CD4-positive, alpha-beta T cell treated with Interleukin-6 for 4 hours (primary cell): ENCODE measurements around the gene CRNKL1.
"Not testable (repeated sequence)": the region's sequence is repeated elsewhere in the genome, so short reads cannot be mapped to it uniquely, and the experiment has no call there.

Experiments
- DNase-seq: peaks from one replicate; pipeline ENCODE4 v3.0.0-alpha.2; 2020; ENCODE audit warnings: mixed read lengths

Gene CRNKL1

DNA sequence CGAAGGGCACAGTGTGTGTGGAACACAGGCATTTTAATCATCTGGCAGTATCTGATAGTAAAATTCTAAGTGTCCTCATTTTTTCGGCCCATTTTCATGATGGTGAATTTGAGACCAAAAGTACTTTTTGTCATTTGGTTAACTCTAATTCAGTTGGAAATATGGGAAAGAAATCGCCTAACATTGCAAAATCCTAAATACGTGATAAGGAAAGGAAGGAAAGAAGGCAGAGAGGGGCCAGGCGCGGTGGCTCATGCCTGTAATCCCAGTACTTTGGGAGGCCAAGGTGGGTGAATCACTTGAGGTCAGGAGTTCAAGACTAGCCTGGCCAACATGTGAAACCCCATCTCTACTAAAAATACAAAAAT, 48.3 kb downstream of the CRNKL1 start:
- DNase-seq = not testable (repeated sequence)

DNA sequence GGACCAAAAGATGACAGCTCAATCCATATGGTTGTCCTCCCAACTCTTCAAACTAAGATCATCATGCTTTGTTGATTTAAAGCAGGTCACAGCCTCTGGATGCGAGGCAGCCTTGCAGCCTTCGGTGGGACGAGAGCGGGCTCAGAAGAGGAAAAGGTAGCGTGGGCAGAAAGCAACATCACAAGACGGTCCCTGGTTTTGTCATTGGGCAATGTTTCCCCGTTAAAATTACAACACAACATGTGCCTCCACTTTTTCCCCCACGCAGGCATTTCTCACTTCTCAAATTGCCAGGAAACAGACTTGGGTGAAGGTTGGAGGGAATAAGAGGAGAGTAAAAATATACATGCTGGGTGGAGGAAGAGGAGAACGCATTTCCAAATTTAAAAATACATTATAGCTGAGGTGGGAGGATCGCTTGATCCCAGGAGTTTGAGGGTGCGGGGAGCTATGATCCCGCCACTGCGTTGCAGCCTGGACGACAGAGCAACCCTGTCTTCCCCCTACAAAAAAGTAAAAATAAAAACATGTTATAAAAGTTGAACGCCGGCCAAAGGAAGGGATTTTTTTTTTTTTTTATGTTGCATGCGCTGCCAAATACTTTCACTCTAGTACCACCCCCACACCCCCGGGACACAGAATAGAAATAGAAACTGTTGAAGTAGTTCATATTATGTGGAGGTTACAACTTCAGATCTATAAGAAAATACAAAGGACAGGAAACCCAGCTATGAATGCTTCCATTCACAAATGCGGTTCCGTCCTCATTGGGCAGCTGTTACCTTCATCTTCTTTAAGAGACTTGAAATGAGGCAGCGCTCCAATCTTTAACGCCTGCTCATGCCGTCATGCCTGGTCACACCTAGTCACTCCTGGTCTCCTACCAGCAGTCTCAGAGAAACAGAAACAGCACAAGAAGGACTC, 49.0 kb downstream of the CRNKL1 start:
- DNase-seq = peak; percentile 2

DNA sequence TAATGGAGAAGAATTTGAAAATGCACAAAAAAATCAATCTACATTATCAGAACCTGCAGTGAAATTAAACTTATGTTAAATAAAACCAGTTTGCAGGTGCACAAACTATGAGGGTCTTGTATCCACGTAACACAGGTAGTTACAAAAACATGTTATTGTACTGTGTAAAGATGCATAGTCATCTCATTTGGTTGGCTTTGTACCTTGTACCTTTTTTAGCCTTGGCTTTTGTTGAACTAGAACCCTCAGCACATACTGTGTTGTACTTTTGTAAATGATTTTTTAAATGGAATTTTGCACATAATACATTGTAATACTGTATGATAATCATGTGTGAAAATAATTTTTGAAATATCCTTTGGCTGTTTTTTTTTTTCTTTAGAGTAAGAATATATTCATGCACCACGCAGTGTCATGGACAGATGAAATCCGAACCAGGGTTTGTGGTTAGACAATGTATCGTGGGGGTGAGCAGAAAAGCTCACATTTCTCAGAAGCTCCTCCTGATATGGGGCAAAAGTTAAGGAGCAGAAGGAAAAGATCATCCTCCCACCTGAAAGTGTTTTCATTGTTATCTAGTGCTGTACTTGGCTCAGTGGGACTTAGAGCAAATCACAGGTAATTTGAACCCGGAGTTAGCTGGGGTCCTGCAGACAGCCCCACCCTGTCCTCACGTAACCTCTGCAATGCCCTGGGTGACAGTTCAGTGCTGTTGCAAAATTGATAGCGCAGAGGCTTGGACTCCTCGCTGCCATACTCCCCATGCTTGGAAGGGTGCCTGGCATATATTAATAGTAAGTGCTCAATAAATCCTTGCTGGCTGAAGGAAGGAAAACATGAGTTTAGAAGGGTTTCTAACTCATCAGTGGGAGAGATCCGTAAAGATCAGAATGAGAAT, 49.9 kb downstream of the CRNKL1 start:
- no peak for DNase-seq

DNA sequence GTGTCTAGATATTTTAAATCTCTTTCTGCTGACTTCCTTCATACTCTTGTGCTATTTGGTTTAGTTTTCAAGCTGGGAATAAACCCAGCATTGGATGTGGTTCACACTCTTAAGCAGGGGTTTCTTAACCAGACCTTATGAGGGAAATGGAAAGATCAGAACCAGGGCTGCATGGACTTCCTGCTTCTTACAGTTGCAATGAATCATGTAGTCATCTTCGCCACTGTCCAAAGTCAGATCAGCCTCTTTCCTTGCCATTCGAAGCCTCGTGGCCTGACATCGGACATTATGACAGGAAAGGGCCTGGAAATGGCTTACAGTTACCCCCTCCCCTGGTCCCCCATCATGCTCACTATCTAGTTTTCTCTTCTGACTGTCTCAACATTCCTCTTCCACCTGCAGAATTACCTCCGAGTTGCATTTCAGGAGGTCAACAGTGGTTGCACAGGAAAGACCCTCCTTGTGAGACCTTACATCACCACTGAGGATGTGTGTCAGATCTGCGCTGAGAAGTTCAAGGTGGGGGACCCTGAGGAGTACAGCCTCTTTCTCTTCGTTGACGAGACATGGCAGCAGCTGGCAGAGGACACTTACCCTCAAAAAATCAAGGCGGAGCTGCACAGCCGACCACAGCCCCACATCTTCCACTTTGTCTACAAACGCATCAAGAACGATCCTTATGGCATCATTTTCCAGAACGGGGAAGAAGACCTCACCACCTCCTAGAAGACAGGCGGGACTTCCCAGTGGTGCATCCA, 51.9 kb downstream of the CRNKL1 start:
- DNase-seq = no peak

DNA sequence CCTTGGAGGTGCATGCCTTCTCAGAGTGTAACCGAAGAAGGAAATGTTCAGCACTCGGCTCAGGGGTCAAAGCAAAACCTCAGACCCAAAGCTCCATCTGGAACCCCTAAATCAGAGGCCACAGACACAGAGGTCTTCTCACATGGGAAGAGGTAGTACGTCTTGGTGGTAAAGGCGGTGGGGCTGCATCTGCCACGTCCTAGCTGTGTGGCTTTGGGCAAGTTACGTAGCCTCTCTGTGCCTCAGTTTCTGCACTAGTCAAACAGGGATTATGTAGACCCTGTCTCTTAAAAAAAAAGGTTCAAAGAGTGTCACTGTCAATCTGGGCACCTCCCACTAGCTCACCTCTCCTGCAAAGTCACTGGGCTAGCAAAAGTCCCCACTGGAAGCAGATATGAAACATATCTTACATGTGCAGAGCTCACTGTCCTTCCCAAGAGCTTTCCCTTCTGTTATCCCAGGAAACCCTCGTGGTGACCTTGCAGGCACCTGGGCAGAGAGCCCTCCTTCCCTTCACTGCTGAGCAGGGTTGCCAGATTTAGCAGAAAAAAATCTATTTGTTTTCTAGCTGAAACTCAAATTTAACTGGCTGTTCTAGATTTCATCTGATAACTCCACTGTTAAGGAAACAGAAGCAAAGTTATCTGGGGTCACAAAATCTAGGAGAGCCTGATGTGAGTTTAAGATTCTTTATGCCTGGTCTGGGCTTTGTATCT, 53.1 kb downstream of the CRNKL1 start:
- no peak for DNase-seq

- no peak for DNase-seq
Observed at GRCh38 chr20:19996917-19997316, 55.3 kb downstream of the CRNKL1 start.

DNA sequence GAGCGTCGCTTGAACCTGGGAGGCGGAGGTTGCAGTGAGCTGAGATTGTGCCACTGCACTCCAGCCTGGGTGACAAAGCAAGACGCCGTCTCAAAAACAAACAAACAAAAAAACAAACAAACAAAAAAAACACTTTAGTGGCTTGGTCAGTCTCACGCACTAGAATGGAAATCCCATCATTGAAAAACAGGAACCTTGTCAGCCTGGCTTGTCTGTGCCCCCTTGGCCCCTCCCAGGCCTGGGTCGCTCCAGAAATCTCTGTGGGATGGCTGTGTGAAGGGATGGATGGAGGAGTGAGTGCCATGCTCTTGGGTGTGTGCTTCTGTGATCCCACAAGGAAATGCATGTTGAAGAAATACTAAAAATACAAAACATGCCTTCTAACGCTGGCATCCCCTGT, 56.0 kb downstream of the CRNKL1 start:
- DNase-seq = no peak

GRCh38 chr20:19995220-19995863, 56.9 kb downstream of the CRNKL1 start:
- peak; percentile 46 for DNase-seq

DNA sequence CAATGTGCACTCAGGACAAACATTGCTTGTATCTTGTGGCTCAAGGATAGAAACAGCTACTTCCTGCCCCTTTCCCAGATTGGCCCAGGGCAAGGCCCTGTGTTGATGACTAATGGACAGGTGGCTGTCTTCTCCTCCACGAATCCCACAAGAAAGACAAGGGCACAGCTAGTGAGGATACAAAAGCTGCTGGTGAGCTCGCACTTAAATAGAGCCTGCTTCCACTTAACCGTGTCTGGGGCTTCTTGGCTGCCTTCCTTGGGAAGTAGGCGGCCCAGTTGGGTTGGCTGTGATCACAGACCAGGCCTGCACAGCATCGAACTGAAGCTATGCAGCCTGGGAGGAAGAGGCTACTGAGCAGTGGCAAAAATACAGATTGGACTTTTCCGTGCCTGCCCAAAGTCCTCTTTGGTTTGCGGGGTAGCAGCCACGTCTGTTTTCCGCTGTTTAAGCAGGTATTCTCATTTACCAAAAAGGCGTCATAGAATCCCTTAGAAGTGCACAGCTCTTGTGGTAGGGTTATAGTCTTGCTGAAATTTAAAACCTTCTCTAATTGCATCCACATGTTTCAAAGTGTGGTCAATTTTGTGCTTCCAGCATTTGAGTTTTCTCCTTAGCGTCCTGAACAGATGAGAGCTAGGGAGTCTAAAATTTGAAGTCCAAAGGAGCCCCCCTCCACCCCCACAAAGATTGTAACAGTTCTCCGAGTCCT, 58.2 kb downstream of the CRNKL1 start:
- DNase-seq = no peak

GRCh38 chr20:19992996-19993908, 59.0 kb downstream of the CRNKL1 start:
- no peak for DNase-seq

GRCh38 chr20:19991854-19992253, 60.4 kb downstream of the CRNKL1 start:
- DNase-seq = no peak

- no peak for DNase-seq
Observed at GRCh38 chr20:19991308-19991707, 61.0 kb downstream of the CRNKL1 start.

DNA sequence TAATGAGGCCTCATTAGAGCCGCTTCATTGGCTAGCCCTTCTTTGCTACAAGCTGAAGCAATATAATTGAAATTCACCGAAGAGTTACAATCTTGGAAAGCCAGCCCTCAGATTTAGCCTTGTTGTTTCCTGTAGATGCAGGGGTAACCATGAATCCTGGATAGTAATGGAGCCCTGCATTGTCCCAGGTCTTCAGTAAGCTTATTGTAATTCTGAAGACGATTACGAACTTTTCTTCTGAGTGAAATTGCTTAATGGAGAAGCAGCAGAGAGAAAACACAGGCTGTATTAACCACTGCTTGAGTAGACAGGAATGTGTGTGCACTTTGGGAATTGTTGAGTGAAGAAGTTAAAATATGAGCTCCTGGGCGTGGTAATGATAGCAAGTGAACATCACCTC, 61.4 kb downstream of the CRNKL1 start:
- DNase-seq = no peak

- DNase-seq = no peak
Observed at GRCh38 chr20:19987046-19987445, 65.2 kb downstream of the CRNKL1 start.

DNA sequence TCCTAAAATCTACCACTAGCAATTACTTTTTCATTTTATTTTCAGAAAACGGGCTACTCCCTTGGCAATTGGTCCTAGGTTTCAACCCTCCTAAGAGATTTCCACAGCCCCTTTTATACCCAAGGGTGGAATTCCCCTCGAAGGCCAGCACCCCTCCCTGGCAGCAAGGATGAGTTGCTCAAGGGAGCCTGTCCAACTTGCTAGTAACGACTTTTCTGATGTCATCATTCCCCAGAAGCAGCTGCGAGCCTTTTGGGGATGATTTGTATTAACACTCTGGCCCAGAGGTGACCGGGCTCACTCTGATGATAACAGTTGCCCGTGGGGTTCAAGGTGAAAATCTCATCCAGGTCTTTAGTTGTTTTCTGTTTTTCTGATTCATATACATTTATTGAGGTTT, 65.8 kb downstream of the CRNKL1 start:
- no peak for DNase-seq
